HG03196 (cell line): ENCODE results near the gene ERICH2.
"Not testable (repeated sequence)": the region's sequence is repeated elsewhere in the genome, so short reads cannot be mapped to it uniquely, and the experiment has no call there.

Source experiments
- ATAC-seq: cut with Tn5 transposase; IDR thresholded peaks from one replicate; pipeline ENCODE4 v1.9.1; 2021; ENCODE audit not compliant: unreplicated experiment

The ERICH2 gene

GRCh38 chr2:170770008-170770605 is at the start of gene ERICH2:
ERICH2 (plus strand) TSS chr2:170770378; CDS start chr2:170770682, 304 bp downstream.
- ATAC-seq, result peak; percentile 54

GRCh38 chr2:170721678-170722077 is 48.5 kb upstream of the ERICH2 start:
- ATAC-seq, result no peak

- no peak for ATAC-seq
Observed at GRCh38 chr2:170722301-170722700, 47.9 kb upstream of the ERICH2 start.

GRCh38 chr2:170723446-170723958 is 46.7 kb upstream of the ERICH2 start:
- ATAC-seq, result no peak

GRCh38 chr2:170733798-170734600 is 36.2 kb upstream of the ERICH2 start:
- no peak for ATAC-seq

- not testable (repeated sequence) for ATAC-seq
Observed at GRCh38 chr2:170734601-170735000, 35.6 kb upstream of the ERICH2 start.

- no peak for ATAC-seq
Observed at GRCh38 chr2:170736628-170737027, 33.5 kb upstream of the ERICH2 start.

GRCh38 chr2:170737406-170737805 is 32.8 kb upstream of the ERICH2 start:
- no peak for ATAC-seq

- ATAC-seq, result no peak
Observed at GRCh38 chr2:170737821-170738220, 32.4 kb upstream of the ERICH2 start.

GRCh38 chr2:170739048-170739447 is 31.1 kb upstream of the ERICH2 start:
- no peak for ATAC-seq

- no peak for ATAC-seq
Observed at GRCh38 chr2:170739507-170740046, 30.6 kb upstream of the ERICH2 start.

GRCh38 chr2:170740660-170741059 is 29.5 kb upstream of the ERICH2 start:
- no peak for ATAC-seq

- no peak for ATAC-seq
Observed at GRCh38 chr2:170742000-170742399, 28.2 kb upstream of the ERICH2 start.

GRCh38 chr2:170742896-170743529 is 27.2 kb upstream of the ERICH2 start:
- ATAC-seq, result no peak

- no peak for ATAC-seq
Observed at GRCh38 chr2:170743530-170744239, 26.5 kb upstream of the ERICH2 start.

GRCh38 chr2:170744248-170745002 is 25.8 kb upstream of the ERICH2 start:
- ATAC-seq, result no peak

GRCh38 chr2:170745305-170745704 is 24.9 kb upstream of the ERICH2 start:
- ATAC-seq, result no peak

GRCh38 chr2:170747921-170748320 is 22.3 kb upstream of the ERICH2 start:
- ATAC-seq, result no peak

- not testable (repeated sequence) for ATAC-seq
Observed at GRCh38 chr2:170751555-170751954, 18.6 kb upstream of the ERICH2 start.

GRCh38 chr2:170761572-170761971 is 8.6 kb upstream of the ERICH2 start:
- ATAC-seq, result no peak
